HepG2 (cell line): ENCODE measurements around the gene HHIPL1. TPM values are rescaled to one million over a fixed set of nuclear protein-coding genes. Genes with fewer than 3 reads are reported as not detected.

Source experiments
- ATAC-seq: fragments of 200-7000 bp; cut with Tn5 transposase; 3 replicates; pipeline ENCODE4 v1.9.1; 2020; ENCODE audit warnings: mild to moderate bottlenecking, moderate library complexity
- BruUV-seq: library from RNA; stranded (reverse); fragments of 400-500 nt; replicated peaks from 2 replicates; lab custom pipeline; 2021; lab: Mats Ljungman, UMichigan
- CTCF ChIA-PET: fragments of 300-600 bp; formaldehyde crosslinking; extraction: SDS; loops from one replicate; lab custom pipeline; 2021; ENCODE audit warnings: low total read pairs, inconsistent platforms, low intra/inter-chr PET ratio; lab: Yijun Ruan, JAX
- POLR2A ChIA-PET: fragments of 350-600 bp; sonication (Branson Sonifier 250); formaldehyde crosslinking; loops from one replicate; lab custom pipeline; 2020; ENCODE audit warnings: antibody characterized with exemption, inconsistent platforms; lab: Yijun Ruan, JAX
- DNase-seq: peaks from one replicate; pipeline ENCODE4 v3.0.0-alpha.2; 2015; ENCODE audit warnings: low spot score
- FAIRE-seq: peaks from 3 replicates; lab custom pipeline; 2011; peaks lifted over from hg19 to GRCh38; lab: Jason Lieb, UNC
- H2AFZ ChIP-seq: one replicate; pipeline ENCODE4 v1.6.1; 2011; ENCODE audit warnings: low read length, inconsistent platforms
- H3K27ac ChIP-seq: fragments of 300-600 bp; 3 replicates; pipeline ENCODE4 v1.8.0; 2011; ENCODE audit warnings: mixed run types, mild to moderate bottlenecking, mixed read lengths, low read length, inconsistent platforms; ENCODE audit not compliant: insufficient read depth; ENCODE audit errors: extremely low read length
- H3K27me3 ChIP-seq, 2 experiments: fragments of 200-600 bp in 1 of 2; 2 replicates in 1 of 2; 3 replicates in 1 of 2; pipeline versions ENCODE4 v1.6.0 to v1.8.0; 2011; ENCODE audit warnings: low read length in 2 of 2, mild to moderate bottlenecking in 2 of 2, moderate library complexity in 2 of 2, inconsistent platforms in 1 of 2; ENCODE audit not compliant: insufficient read depth in 2 of 2, control insufficient read depth in 1 of 2
- H3K36me3 ChIP-seq, 2 experiments: fragments of 200-600 bp in 1 of 2; replicated peaks in 1 of 2; 2 replicates in 1 of 2; 3 replicates in 1 of 2; pipeline versions ENCODE4 v1.5.1 to v1.8.0; 2011; ENCODE audit warnings: low read length in 2 of 2, inconsistent platforms in 1 of 2; ENCODE audit not compliant: insufficient read depth in 2 of 2, control insufficient read depth in 1 of 2
- H3K4me1 ChIP-seq: 2 replicates; pipeline ENCODE4 v1.5.1; 2012; ENCODE audit warnings: low read length, inconsistent platforms; ENCODE audit not compliant: insufficient read depth
- H3K4me2 ChIP-seq: 2 replicates; pipeline ENCODE4 v1.6.0; 2011; ENCODE audit warnings: low read depth, low read length, inconsistent platforms
- H3K4me3 ChIP-seq, 3 experiments: fragments of 200-600 bp in 1 of 3; sonication (generic), shearing (Covaris generic) in 1 of 3; replicated peaks in 1 of 3; 2 replicates each; pipeline ENCODE4 v1.5.1; 2011 to 2016; ENCODE audit warnings: low read length in 3 of 3, inconsistent platforms in 2 of 3, low read depth in 2 of 3, mild to moderate bottlenecking in 2 of 3, control low read depth in 1 of 3, mixed read lengths in 1 of 3; ENCODE audit not compliant: insufficient read depth in 1 of 3
- H3K79me2 ChIP-seq: one replicate; pipeline ENCODE4 v1.6.1; 2011; ENCODE audit warnings: low read length, inconsistent platforms; ENCODE audit not compliant: insufficient read depth
- H3K9ac ChIP-seq: 2 replicates; pipeline ENCODE4 v1.6.0; 2011; ENCODE audit warnings: mild to moderate bottlenecking, low read depth, low read length, inconsistent platforms; ENCODE audit not compliant: insufficient read depth
- H3K9me3 ChIP-seq: 2 replicates; pipeline ENCODE4 v1.5.1; 2012; ENCODE audit warnings: mild to moderate bottlenecking, low read length
- H4K20me1 ChIP-seq: 2 replicates; pipeline ENCODE4 v1.6.0; 2011; ENCODE audit warnings: inconsistent platforms, mild to moderate bottlenecking, low read length, moderate library complexity; ENCODE audit not compliant: insufficient read depth
- AHDC1 ChIP-seq: sonication (generic); formaldehyde crosslinking; IDR thresholded peaks from 2 replicates; pipeline ENCODE4 v1.5.1; 2020; ENCODE audit warnings: mild to moderate bottlenecking, missing genetic modification reagents, borderline replicate concordance
- ARID5B ChIP-seq: IDR thresholded peaks from 2 replicates; pipeline ENCODE4 v1.4.0; 2020; ENCODE audit warnings: mild to moderate bottlenecking, missing genetic modification reagents
- GZF1 ChIP-seq: sonication (generic); formaldehyde crosslinking; IDR thresholded peaks from 2 replicates; pipeline ENCODE4 v1.5.1; 2020; ENCODE audit warnings: mild to moderate bottlenecking, missing genetic modification reagents
- HDAC1 ChIP-seq: sonication (generic); formaldehyde crosslinking; IDR thresholded peaks from 2 replicates; pipeline ENCODE4 v1.5.1; 2020; ENCODE audit warnings: mild to moderate bottlenecking, missing genetic modification reagents
- IRF2 ChIP-seq: IDR thresholded peaks from 2 replicates; pipeline ENCODE4 v1.6.1; 2018; ENCODE audit warnings: missing genetic modification reagents, missing compliant biosample characterization
- NCOR1 ChIP-seq: fragments of 200-600 bp; sonication (generic); IDR thresholded peaks from 2 replicates; pipeline ENCODE4 v1.7.0; 2017; ENCODE audit warnings: antibody characterized with exemption, low read length, borderline replicate concordance
- TCF7L2 ChIP-seq: IDR thresholded peaks from 2 replicates; pipeline ENCODE4 v1.6.1; 2011; ENCODE audit warnings: mild to moderate bottlenecking, low read depth, low read length, moderate library complexity
- ZNF550 ChIP-seq: sonication (generic); formaldehyde crosslinking; IDR thresholded peaks from 2 replicates; pipeline ENCODE4 v1.4.0; 2020; ENCODE audit warnings: mild to moderate bottlenecking, missing genetic modification reagents, borderline replicate concordance
- WGBS: methylation state at CpG from one replicate; pipeline ENCODE4 v1.1.6; 2017; ENCODE audit warnings: low lambda C conversion rate; 5-methylcytosine and 5-hydroxymethylcytosine counted together
- in situ Hi-C: cut with HindIII; loops from 2 replicates; pipeline ENCODE4 v1.10.0; 2017; ENCODE audit warnings: low pct_unique_long_range_greater_than_20kb; ENCODE audit not compliant: extremely low pct_ligation_motif_present
- intact Hi-C: fragments of 100-400 bp; cut with micrococcal nuclease; formaldehyde crosslinking; loops from one replicate; pipeline ENCODE4 v1.10.0; 2022; ENCODE audit not compliant: unreplicated experiment
- polyA plus RNA-seq, 8 experiments: library from polyadenylated mRNA; depleted of rRNA in 3 of 8; stranded (reverse) in 7 of 8; unstranded in 1 of 8; fragments of >200 nt; fragmentation: Illumina TruSeq in 4 of 8; extraction: Trizol in 4 of 8; gene quantifications; 2 replicates each; pipeline versions ENCODE4 v1.2.1 to v1.2.3, GENCODE V29; 2011 to 2016; ENCODE audit warnings: low read depth in 4 of 8, missing spikeins in 1 of 8, mixed read lengths in 1 of 8; ENCODE audit not compliant: insufficient read depth in 1 of 8
- total RNA-seq, 5 experiments: library from RNA; depleted of rRNA; stranded (reverse); fragments of >200 nt; fragmentation: Illumina TruSeq; extraction: Trizol; gene quantifications; 2 replicates each; pipeline ENCODE4 v1.2.3, GENCODE V29; 2016; ENCODE audit warnings: low read depth in 1 of 5

Gene HHIPL1
- total and polyA plus RNA-seq, 2 of the 13 experiments (the other 11 are each of a cell fraction or from before 2014, with no cell fraction given), result not detected

- TF ChIP-seq AHDC1 (CRISPR knock-in tag) (no peak), GZF1 (no peak)
Measured at GRCh38 chr14:99635116-99635515, 9.8 kb upstream of the HHIPL1 start (continued).

GRCh38 chr14:99636487-99636886, 8.4 kb upstream of the HHIPL1 start:
- Histone ChIP-seq H3K36me3 (no peaks in the 10 kb centered on the region), H3K27me3 (peaks cover 7 to 35% of the 10 kb centered on the region in 2 experiments; a peak in 3 of 5 replicates), H3K79me2 (no peaks in the 10 kb centered on the region), H4K20me1 (no peaks in the 10 kb centered on the region), H3K27ac (no peak overlapping the region), H2AFZ (no peak overlapping the region), H3K9ac (no peak overlapping the region), H3K9me3 (no peaks in the 10 kb centered on the region), H3K4me3 (no peak overlapping the region), H3K4me2 (no peak overlapping the region), H3K4me1 (peaks cover 16% of the 10 kb centered on the region; the same call in 1 of the 2 replicates)
- FAIRE-seq (no peak), ATAC-seq (no peak), DNase-seq (no peak)
- CTCF ChIA-PET, result no interaction called here
- WGBS, result 6% methylated on average over 5 of the region's 5 CpGs
- BruUV-seq, result no TSS peak
- POLR2A ChIA-PET, result no interaction called here
- intact Hi-C loops (no loop called here), in situ Hi-C loops (no loop called here)
- TF ChIP-seq ARID5B (CRISPR knock-in tag) (no peak), TCF7L2 (no peak), IRF2 (CRISPR knock-in tag) (no peak), HDAC1 (CRISPR knock-in tag) (no peak), ZNF550 (CRISPR knock-in tag) (no peak), NCOR1 (no peak)
